Thymus (tissue), 11 donors: Measurements from ENCODE around the gene ARID1A. TPM values are rescaled to one million over a fixed set of nuclear protein-coding genes. Genes with fewer than 3 reads are reported as not detected.
A peak's percentile ranks its signal among the peaks of the same experiment; 100 is the strongest.

ENCODE experiments used
- DNase-seq, 9 donors: peaks; one replicate each; pipeline ENCODE4 v3.0.0-alpha.2; 2013; ENCODE audit warnings: low spot score in 9 of 9, low read depth in 6 of 9, missing footprints in 1 of 9
- H3K27ac ChIP-seq, 2 donors: one replicate each; pipeline ENCODE4 v1.5.1; 2013; ENCODE audit warnings: control low read depth in 1 of 2, low read depth in 1 of 2, low read length in 1 of 2, mild to moderate bottlenecking in 1 of 2, moderate library complexity in 1 of 2
- H3K27me3 ChIP-seq, 2 donors: one replicate each; pipeline ENCODE4 v1.5.1; 2013; ENCODE audit warnings: low read length in 1 of 2; ENCODE audit not compliant: control insufficient read depth in 2 of 2, insufficient read depth in 1 of 2
- H3K36me3 ChIP-seq, 2 donors: one replicate each; pipeline ENCODE4 v1.5.1; 2013; ENCODE audit warnings: low read length in 1 of 2, mild to moderate bottlenecking in 1 of 2, moderate library complexity in 1 of 2; ENCODE audit not compliant: control insufficient read depth in 2 of 2, insufficient read depth in 2 of 2
- H3K4me1 ChIP-seq, 2 donors: one replicate each; pipeline ENCODE4 v1.5.1; 2013; ENCODE audit warnings: low read length in 2 of 2; ENCODE audit not compliant: control insufficient read depth in 2 of 2, insufficient read depth in 2 of 2
- H3K4me3 ChIP-seq, 2 donors: one replicate each; pipeline ENCODE4 v1.5.1; 2013; ENCODE audit warnings: low read length in 2 of 2, control low read depth in 1 of 2, mild to moderate bottlenecking in 1 of 2
- H3K9me3 ChIP-seq, 2 donors: one replicate each; pipeline ENCODE4 v1.5.1; 2013; ENCODE audit warnings: low read length in 1 of 2, mild to moderate bottlenecking in 1 of 2; ENCODE audit not compliant: control insufficient read depth in 2 of 2, insufficient read depth in 1 of 2
- WGBS: extraction: QIAGEN DNeasy Blood & Tissue Kit; methylation state at CpG from one replicate; pipeline ENCODE4 v1.1.7; 2013; 5-methylcytosine and 5-hydroxymethylcytosine counted together
- polyA plus RNA-seq: library from polyadenylated mRNA; stranded (reverse); fragments of 200-250 nt; gene quantifications from one replicate; pipeline ENCODE4 v1.2.3, GENCODE V29; 2013
- total RNA-seq: library from RNA; stranded (reverse); fragments of 120-200 nt; gene quantifications from one replicate; pipeline ENCODE4 v1.2.4, GENCODE V29; 2013
- donor health status: healthy.

ARID1A gene
- total and polyA plus RNA-seq, 2 donors: 20.1 to 30.7 TPM

GRCh38 chr1:26779098-26779668 lies 83.4 kb downstream of the ARID1A start:
- Histone ChIP-seq H3K4me1 (peaks cover 0 to 4% of the 10 kb centered on the region in 2 donors), H3K27me3 (no peaks in the 10 kb centered on the region), H3K36me3 (peaks cover 71 to 93% of the 10 kb centered on the region in 2 donors), H3K9me3 (no peaks in the 10 kb centered on the region), H3K27ac (no peak overlapping the region), H3K4me3 (no peak overlapping the region)
- 98% methylated on average over 11 of the region's 11 CpGs for WGBS
- DNase-seq: no peak

- WGBS: 98% methylated on average over 21 of the region's 21 CpGs
- DNase-seq: no peak
- peaks cover 58 to 82% of the 10 kb centered on the region in 2 donors for H3K36me3 ChIP-seq
- H3K4me1 ChIP-seq: peaks cover 0 to 13% of the 10 kb centered on the region in 2 donors
- no peaks in the 10 kb centered on the region for H3K9me3 ChIP-seq
- H3K4me3 ChIP-seq: no peak overlapping the region
- H3K27me3 ChIP-seq: no peaks in the 10 kb centered on the region
- H3K27ac ChIP-seq: no peak overlapping the region
Observed at GRCh38 chr1:26780344-26780957, 84.6 kb downstream of the ARID1A start.

- Histone ChIP-seq H3K36me3 (peaks cover 52 to 74% of the 10 kb centered on the region in 2 donors), H3K4me1 (peaks cover 5 to 22% of the 10 kb centered on the region in 2 donors), H3K4me3 (no peak overlapping the region), H3K27me3 (no peaks in the 10 kb centered on the region), H3K9me3 (no peaks in the 10 kb centered on the region), H3K27ac (no peak overlapping the region)
- 93% methylated on average over 11 of the region's 11 CpGs for WGBS
- no peak for DNase-seq
Observed at GRCh38 chr1:26781206-26781825, 85.5 kb downstream of the ARID1A start.

- no peak overlapping the region for H3K4me3 ChIP-seq
- DNase-seq: no peak
- no peaks in the 10 kb centered on the region for H3K27me3 ChIP-seq
- H3K36me3 ChIP-seq: peaks cover 44 to 60% of the 10 kb centered on the region in 2 donors
- WGBS: 96% methylated on average over 3 of the region's 3 CpGs
- H3K4me1 ChIP-seq: peaks cover 14 to 34% of the 10 kb centered on the region in 2 donors
- no peak overlapping the region for H3K27ac ChIP-seq
- no peaks in the 10 kb centered on the region for H3K9me3 ChIP-seq
Observed at GRCh38 chr1:26782521-26783212, 86.9 kb downstream of the ARID1A start.

- H3K36me3 ChIP-seq: peaks cover 35 to 50% of the 10 kb centered on the region in 2 donors
- H3K27ac ChIP-seq: no peak overlapping the region
- H3K27me3 ChIP-seq: no peaks in the 10 kb centered on the region
- H3K4me3 ChIP-seq: no peak overlapping the region
- no peak for DNase-seq
- WGBS: 97% methylated on average over 5 of the region's 5 CpGs
- peaks cover 15 to 38% of the 10 kb centered on the region in 2 donors for H3K4me1 ChIP-seq
- H3K9me3 ChIP-seq: no peaks in the 10 kb centered on the region
Observed at GRCh38 chr1:26783646-26784022, 87.8 kb downstream of the ARID1A start.

- DNase-seq: no peak
- Histone ChIP-seq H3K27me3 (no peaks in the 10 kb centered on the region), H3K27ac (no peak overlapping the region), H3K4me3 (no peak overlapping the region), H3K4me1 (peaks cover 19 to 42% of the 10 kb centered on the region in 2 donors), H3K36me3 (peaks cover 29 to 44% of the 10 kb centered on the region in 2 donors), H3K9me3 (no peaks in the 10 kb centered on the region)
- WGBS: 96% methylated on average over 2 of the region's 2 CpGs
Observed at GRCh38 chr1:26784023-26784871, 88.4 kb downstream of the ARID1A start.

- no peak for DNase-seq
- Histone ChIP-seq H3K27ac (peak overlapping the region in 1 of 2 donors; percentile 97), H3K4me1 (peaks cover 19 to 49% of the 10 kb centered on the region in 2 donors), H3K27me3 (no peaks in the 10 kb centered on the region), H3K36me3 (peaks cover 22 to 38% of the 10 kb centered on the region in 2 donors), H3K9me3 (no peaks in the 10 kb centered on the region), H3K4me3 (no peak overlapping the region)
- WGBS: 100% methylated on average over 1 of the region's 1 CpG
Observed at GRCh38 chr1:26784886-26785285, 89.1 kb downstream of the ARID1A start.

GRCh38 chr1:26785611-26786436 lies 90.0 kb downstream of the ARID1A start:
- Histone ChIP-seq H3K4me3 (peak overlapping the region; percentile 7 to 95), H3K9me3 (no peaks in the 10 kb centered on the region), H3K4me1 (peaks cover 19 to 51% of the 10 kb centered on the region in 2 donors), H3K27ac (peak overlapping the region; percentile 97 to 99), H3K36me3 (peaks cover 16 to 28% of the 10 kb centered on the region in 2 donors), H3K27me3 (no peaks in the 10 kb centered on the region)
- whole genome bisulfite sequencing: 66% methylated on average over 5 of the region's 5 CpGs
- DNase-seq: peak; percentile 29 to 82 (median 56)
